Adrenal gland (tissue), 12 donors: ENCODE results near the gene ATXN1. TPM values are rescaled to one million over a fixed set of nuclear protein-coding genes. Genes with fewer than 3 reads are reported as not detected.

Source experiments
- DNase-seq, 7 donors: peaks; one replicate each; pipeline ENCODE4 v3.0.0-alpha.2; 2019 to 2020
- H3K27ac ChIP-seq, 5 donors: fragments of 200-600 bp; sonication (generic) in 4 of 5; 1 replicate in 3 of 5; 2 replicates in 2 of 5; pipeline versions ENCODE4 v1.5.1 to v1.8.0; 2016 to 2020; ENCODE audit warnings: mild to moderate bottlenecking in 1 of 5
- H3K27me3 ChIP-seq: fragments of 200-600 bp; 2 replicates; pipeline ENCODE4 v1.8.0; 2021
- H3K36me3 ChIP-seq, 2 donors: fragments of 200-600 bp; replicated peaks in 1 of 2; 1 replicate in 1 of 2; 2 replicates in 1 of 2; pipeline versions ENCODE4 v1.5.1 to v1.8.0; 2018 to 2022
- H3K4me1 ChIP-seq, 2 donors: fragments of 200-600 bp; replicated peaks in 1 of 2; 1 replicate in 1 of 2; 2 replicates in 1 of 2; pipeline versions ENCODE4 v1.5.1 to v1.8.0; 2018 to 2021
- H3K4me3 ChIP-seq, 4 donors: fragments of 200-600 bp; sonication (generic) in 3 of 4; one replicate each; pipeline ENCODE4 v1.5.1; 2016 to 2018
- H3K9me3 ChIP-seq, 3 donors: fragments of 200-600 bp; sonication (generic) in 1 of 3; replicated peaks in 1 of 3; 1 replicate in 2 of 3; 2 replicates in 1 of 3; pipeline versions ENCODE4 v1.5.1 to v1.8.0; 2016 to 2021
- CTCF ChIP-seq, 6 experiments: fragments of 450-650 bp in 4 of 6; fragments of 200-600 bp in 2 of 6; sonication (generic) in 1 of 6; IDR thresholded peaks; 1 replicate in 5 of 6; 2 replicates in 1 of 6; pipeline versions ENCODE4 v1.5.1 to v1.8.0; 2016 to 2021; ENCODE audit warnings: antibody characterized with exemption in 6 of 6, mild to moderate bottlenecking in 2 of 6, moderate library complexity in 1 of 6
- POLR2A ChIP-seq, 2 donors: fragments of 450-650 bp; IDR thresholded peaks; one replicate each; pipeline ENCODE4 v1.6.1; 2017; ENCODE audit warnings: antibody characterized with exemption in 2 of 2, mild to moderate bottlenecking in 2 of 2, moderate library complexity in 1 of 2
- WGBS, 4 donors: extraction: QIAGEN DNeasy Blood & Tissue Kit in 2 of 4; methylation state at CpG; one replicate each; pipeline versions ENCODE4 v1.1.5 to v1.1.7; 2013 to 2017; 5-methylcytosine and 5-hydroxymethylcytosine counted together
- intact Hi-C, 2 donors: fragments of 100-400 bp; cut with DNase I; formaldehyde crosslinking; loops; one replicate each; pipeline versions ENCODE4 v1.14.1 to v1.15.0; 2022 to 2023
- polyA plus RNA-seq, 3 donors: library from polyadenylated mRNA; stranded (reverse); fragments of 200-250 nt in 2 of 3; fragments of 350-450 nt in 1 of 3; fragmentation: Illumina TruSeq in 1 of 3; extraction: RNeasy Lipid Tissue Mini Kit (QIAGEN cat#74804) in 1 of 3; gene quantifications; one replicate each; pipeline ENCODE4 v1.2.3, GENCODE V29; 2013 to 2014
- total RNA-seq, 9 donors: library from RNA; depleted of rRNA in 4 of 9; stranded (reverse); fragments of >200 nt in 4 of 9; fragments of 120-200 nt in 1 of 9; fragmentation: NEBNext Ultra II Directional in 1 of 9; extraction: Animal tissue kit (Norgen Biotek cat#: 25700) in 1 of 9; gene quantifications; one replicate each; pipeline versions ENCODE4 v1.1.0 to v1.2.4, GENCODE V29; 2013 to 2023
- donor health status: healthy with polysubstance abuse.
- donor health status: Bipolar disorder and iron deficiency.
- donor health status: DM: yes; HTN: yes; CAD: no.
- donor health status: DM: no; HTN: no; CAD: no.
- donor health status: DM: no; HTN: no; CAD: no.
- donor health status: DM: yes; HTN: yes; CAD: no.

The ATXN1 gene
- total and polyA plus RNA-seq, 12 donors: 3.4 to 51.3 (median 25.4) TPM

GRCh38 chr6:16665182-16665581, 96.1 kb downstream of the ATXN1 start:
- no peak overlapping the region for H3K4me3 ChIP-seq
- 89 to 96% (median 95%) methylated on average over 1 of the region's 1 CpG for WGBS, 4 donors

GRCh38 chr6:16663901-16664300, 97.4 kb downstream of the ATXN1 start:
- intact Hi-C loops: no loop called here
- no peaks in the 10 kb centered on the region for H3K36me3 ChIP-seq

More at GRCh38 chr6:16665182-16665581, 96.1 kb downstream of the ATXN1 start:
- no peaks in the 10 kb centered on the region for H3K27me3 ChIP-seq
- TF ChIP-seq CTCF (IDR thresholded peaks at IDR 0.05) (no peak), POLR2A (IDR thresholded peaks at IDR 0.05) (no peak)
- peaks cover 0 to 8% of the 10 kb centered on the region in 2 donors for H3K4me1 ChIP-seq
- intact Hi-C loops: no loop called here
- H3K27ac ChIP-seq: no peak overlapping the region
- DNase-seq: no peak
- no peaks in the 10 kb centered on the region for H3K9me3 ChIP-seq
- no peaks in the 10 kb centered on the region for H3K36me3 ChIP-seq

GRCh38 chr6:16660157-16660497, 101.1 kb downstream of the ATXN1 start:
- intact Hi-C loops: no loop called here
- no peaks in the 10 kb centered on the region for H3K27me3 ChIP-seq
- DNase-seq: no peak
- peak overlapping the region in 3 of 5 donors; percentile 18 to 64 (median 24) for H3K27ac ChIP-seq
- peaks cover 8 to 21% of the 10 kb centered on the region in 2 donors for H3K4me1 ChIP-seq
- no peaks in the 10 kb centered on the region for H3K9me3 ChIP-seq
- 15 to 31% (median 20%) methylated on average over 1 of the region's 1 CpG for WGBS, 4 donors
- H3K4me3 ChIP-seq: no peak overlapping the region
- no peaks in the 10 kb centered on the region for H3K36me3 ChIP-seq
- TF ChIP-seq CTCF (IDR thresholded peaks at IDR 0.05): no peak
- TF ChIP-seq POLR2A (IDR thresholded peaks at IDR 0.05): no peak

More at GRCh38 chr6:16663901-16664300, 97.4 kb downstream of the ATXN1 start:
- peaks cover 8 to 17% of the 10 kb centered on the region in 2 donors for H3K4me1 ChIP-seq
- H3K27me3 ChIP-seq: no peaks in the 10 kb centered on the region
- 93 to 100% (median 98%) methylated on average over 1 of the region's 1 CpG for WGBS, 4 donors
- no peak overlapping the region for H3K4me3 ChIP-seq
- no peak overlapping the region for H3K27ac ChIP-seq
- H3K9me3 ChIP-seq: no peaks in the 10 kb centered on the region
- DNase-seq: no peak
- TF ChIP-seq POLR2A (IDR thresholded peaks at IDR 0.05): no peak
- TF ChIP-seq CTCF (IDR thresholded peaks at IDR 0.05): no peak

- WGBS, 4 donors: 45 to 57% (median 53%) methylated on average over 6 of the region's 6 CpGs
- peak overlapping the region in 2 of 5 donors; percentile 30 to 64 for H3K27ac ChIP-seq
- H3K4me3 ChIP-seq: no peak overlapping the region
- H3K4me1 ChIP-seq: peaks cover 8 to 21% of the 10 kb centered on the region in 2 donors
- TF ChIP-seq POLR2A (IDR thresholded peaks at IDR 0.05) (no peak), CTCF (IDR thresholded peaks at IDR 0.05) (no peak)
- no peak for DNase-seq
- H3K9me3 ChIP-seq: no peaks in the 10 kb centered on the region
- no peaks in the 10 kb centered on the region for H3K36me3 ChIP-seq
- intact Hi-C loops: no loop called here
- no peaks in the 10 kb centered on the region for H3K27me3 ChIP-seq
Measured at GRCh38 chr6:16659466-16660156, 101.6 kb downstream of the ATXN1 start.
